ENCODE measurements around the gene CPA3. TPM values are rescaled to one million over a fixed set of nuclear protein-coding genes. Genes with fewer than 3 reads are reported as not detected.

CPA3 gene
- total RNA-seq, 1 donor from 2014 or later = 1.4 TPM

DNA sequence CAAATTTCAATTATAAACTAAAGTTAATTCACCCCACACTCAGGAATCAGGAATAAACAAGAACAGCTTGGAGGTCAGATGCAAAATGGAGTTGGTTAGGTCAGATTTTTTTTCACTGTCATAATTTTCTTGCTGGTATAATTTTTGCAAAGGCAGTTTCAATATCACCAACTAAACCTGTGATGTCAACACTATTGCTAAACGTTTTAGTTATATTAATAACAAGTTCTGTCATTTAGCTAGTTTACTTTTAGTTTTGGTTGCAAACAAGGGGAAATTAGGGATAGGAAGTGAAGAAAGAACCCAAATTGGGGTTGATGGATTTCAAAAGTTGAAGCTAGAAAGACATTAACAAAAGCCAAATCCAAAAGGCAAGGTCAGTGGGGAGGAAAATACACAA is 42.1 kb upstream of the CPA3 start:
- no peak for DNase-seq
- H3K4me1 ChIP-seq = no peaks in the 10 kb centered on the region
- H3K36me3 ChIP-seq = no peaks in the 10 kb centered on the region
- H3K27ac ChIP-seq (replicated peaks) = no peak overlapping the region
- intact Hi-C loops (cut with micrococcal nuclease) = no loop called here
- TF ChIP-seq, protein P1, sequence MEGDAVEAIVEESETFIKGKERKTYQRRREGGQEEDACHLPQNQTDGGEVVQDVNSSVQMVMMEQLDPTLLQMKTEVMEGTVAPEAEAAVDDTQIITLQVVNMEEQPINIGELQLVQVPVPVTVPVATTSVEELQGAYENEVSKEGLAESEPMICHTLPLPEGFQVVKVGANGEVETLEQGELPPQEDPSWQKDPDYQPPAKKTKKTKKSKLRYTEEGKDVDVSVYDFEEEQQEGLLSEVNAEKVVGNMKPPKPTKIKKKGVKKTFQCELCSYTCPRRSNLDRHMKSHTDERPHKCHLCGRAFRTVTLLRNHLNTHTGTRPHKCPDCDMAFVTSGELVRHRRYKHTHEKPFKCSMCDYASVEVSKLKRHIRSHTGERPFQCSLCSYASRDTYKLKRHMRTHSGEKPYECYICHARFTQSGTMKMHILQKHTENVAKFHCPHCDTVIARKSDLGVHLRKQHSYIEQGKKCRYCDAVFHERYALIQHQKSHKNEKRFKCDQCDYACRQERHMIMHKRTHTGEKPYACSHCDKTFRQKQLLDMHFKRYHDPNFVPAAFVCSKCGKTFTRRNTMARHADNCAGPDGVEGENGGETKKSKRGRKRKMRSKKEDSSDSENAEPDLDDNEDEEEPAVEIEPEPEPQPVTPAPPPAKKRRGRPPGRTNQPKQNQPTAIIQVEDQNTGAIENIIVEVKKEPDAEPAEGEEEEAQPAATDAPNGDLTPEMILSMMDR (IDR thresholded peaks at IDR 0.05; ENCODE audit: borderline replicate concordance) = no peak
- peaks cover 12% of the 10 kb centered on the region for H3K9me3 ChIP-seq (replicated peaks)
- no peaks in the 10 kb centered on the region for H3K27me3 ChIP-seq (ENCODE audit: low read depth)
- no peak overlapping the region for H3K4me3 ChIP-seq

DNA sequence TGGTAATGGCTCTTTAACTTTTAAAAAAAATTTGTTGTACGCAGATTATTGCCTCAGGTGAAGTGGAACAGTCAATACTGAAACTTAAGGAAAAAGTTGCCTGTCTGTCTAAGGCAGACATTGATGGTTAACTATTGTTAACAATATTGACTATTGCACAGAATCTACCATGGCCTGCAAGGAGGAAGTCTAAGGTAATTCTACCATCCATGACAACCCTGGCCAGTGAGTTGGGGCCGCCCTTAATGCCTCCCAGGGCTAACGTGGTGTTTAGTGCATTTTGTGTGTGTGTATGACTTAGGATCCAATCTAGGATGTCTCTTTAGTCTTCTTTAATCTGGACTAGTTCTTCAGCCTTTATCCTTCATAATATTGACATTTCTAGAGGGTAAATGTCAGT is 39.6 kb upstream of the CPA3 start:
- H3K4me1 ChIP-seq = no peaks in the 10 kb centered on the region
- H3K4me3 ChIP-seq = no peak overlapping the region
- H3K27me3 ChIP-seq (ENCODE audit: low read depth) = no peaks in the 10 kb centered on the region
- no peaks in the 10 kb centered on the region for H3K36me3 ChIP-seq
- no peak for DNase-seq
- TF ChIP-seq, protein P1 (IDR thresholded peaks at IDR 0.05; ENCODE audit: borderline replicate concordance) = no peak
- intact Hi-C loops (cut with micrococcal nuclease) = no loop called here
- peaks cover 12% of the 10 kb centered on the region for H3K9me3 ChIP-seq (replicated peaks)
- no peak overlapping the region for H3K27ac ChIP-seq (replicated peaks)

DNA sequence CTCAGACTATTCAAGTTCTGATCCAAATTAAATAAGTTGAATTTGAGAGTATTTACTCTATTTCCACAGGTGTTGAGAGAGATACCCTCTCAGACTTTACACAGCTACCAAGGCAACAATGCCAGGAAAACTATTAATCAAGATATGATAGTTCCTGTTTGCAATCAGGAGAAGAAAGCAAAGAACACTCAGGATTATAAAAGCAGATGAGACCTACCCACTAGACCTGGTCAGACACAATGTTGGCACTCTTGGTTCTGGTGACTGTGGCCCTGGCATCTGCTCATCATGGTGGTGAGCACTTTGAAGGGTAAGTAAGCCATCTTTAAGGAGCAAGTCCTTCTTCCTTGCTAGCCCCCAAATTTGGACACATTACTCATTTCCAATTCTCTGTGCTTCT is 37.5 kb upstream of the CPA3 start, which contains the start of gene CPB1:
TSS of gene CPB1 (plus strand) at position 227 of the 400 bp plus-strand sequence. CDS start at position 240, 13 bp downstream.
- DNase-seq = no peak
- Histone ChIP-seq H3K4me1 (no peaks in the 10 kb centered on the region), H3K9me3 (replicated peaks) (peaks cover under 1% of the 10 kb centered on the region), H3K27ac (replicated peaks) (no peak within 1 kb of the TSS), H3K36me3 (no peaks in the 10 kb centered on the region), H3K27me3 (ENCODE audit: low read depth) (no peaks in the 10 kb centered on the region), H3K4me3 (no peak within 1 kb of the TSS)
- TF ChIP-seq, protein P1 (IDR thresholded peaks at IDR 0.05; ENCODE audit: borderline replicate concordance) = no peak
- intact Hi-C loops (cut with micrococcal nuclease) = no loop called here

DNA sequence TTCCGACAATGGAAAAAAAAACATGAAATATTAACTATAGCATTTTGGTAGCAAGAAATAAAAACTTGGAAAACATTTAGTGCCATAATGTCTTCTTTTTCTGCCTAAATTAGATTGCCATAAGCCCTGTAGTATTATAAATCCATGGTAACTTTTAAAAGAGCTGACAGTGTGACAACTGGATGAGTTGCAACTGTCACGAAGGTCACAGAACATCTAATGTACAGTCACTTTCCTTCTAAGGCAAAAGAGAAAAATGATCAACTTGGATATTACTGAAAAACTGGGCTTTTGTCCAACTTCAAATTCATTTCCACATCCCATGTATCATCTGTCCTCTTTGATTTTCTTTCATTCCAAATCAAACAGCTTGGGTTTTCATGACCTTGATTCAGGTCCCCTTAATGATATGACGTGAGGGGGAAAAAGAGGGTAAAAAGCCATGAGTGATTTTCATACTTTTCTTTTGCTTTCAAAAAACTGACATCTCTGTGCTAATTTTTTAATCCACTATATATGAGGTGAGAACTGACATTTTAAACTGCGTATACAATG is 36.9 kb upstream of the CPA3 start:
- TF ChIP-seq, protein P1 (IDR thresholded peaks at IDR 0.05; ENCODE audit: borderline replicate concordance) = no peak
- Histone ChIP-seq H3K4me3 (no peak overlapping the region), H3K9me3 (replicated peaks) (no peaks in the 10 kb centered on the region), H3K36me3 (no peaks in the 10 kb centered on the region), H3K27ac (replicated peaks) (no peak overlapping the region), H3K4me1 (no peaks in the 10 kb centered on the region), H3K27me3 (ENCODE audit: low read depth) (no peaks in the 10 kb centered on the region)
- DNase-seq = no peak
- intact Hi-C loops (cut with micrococcal nuclease) = no loop called here

DNA sequence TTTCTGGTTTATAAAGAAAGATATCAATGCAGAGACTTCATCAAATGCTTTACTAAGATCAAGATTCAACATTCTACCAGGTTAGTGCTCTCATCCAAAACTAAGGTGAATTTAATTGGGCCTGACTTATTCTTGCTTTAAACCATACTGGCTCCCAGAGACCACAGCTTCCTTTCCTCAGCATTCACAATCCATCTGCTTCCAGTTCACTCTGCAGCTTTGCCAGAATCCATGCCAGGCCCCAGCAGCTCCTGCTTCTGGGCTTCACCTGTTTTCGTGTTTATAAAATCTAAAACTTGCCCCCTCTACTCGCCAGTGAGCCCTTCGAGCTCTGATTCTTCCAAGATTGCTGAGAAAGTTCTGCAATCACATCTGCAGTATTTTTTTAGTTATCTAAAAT is 35.2 kb upstream of the CPA3 start:
- no peaks in the 10 kb centered on the region for H3K36me3 ChIP-seq

More for the DNA sequence above, 35.2 kb upstream of the CPA3 start:
- H3K9me3 ChIP-seq (replicated peaks) = no peaks in the 10 kb centered on the region
- DNase-seq = no peak
- no peaks in the 10 kb centered on the region for H3K4me1 ChIP-seq
- TF ChIP-seq, protein P1 (IDR thresholded peaks at IDR 0.05; ENCODE audit: borderline replicate concordance) = no peak
- no peak overlapping the region for H3K27ac ChIP-seq (replicated peaks)
- intact Hi-C loops (cut with micrococcal nuclease) = no loop called here
- H3K27me3 ChIP-seq (ENCODE audit: low read depth) = no peaks in the 10 kb centered on the region
- no peak overlapping the region for H3K4me3 ChIP-seq
